ENCODE measurements around the gene PCCB.
"Not testable (repeated sequence)": the region's sequence is repeated elsewhere in the genome, so short reads cannot be mapped to it uniquely, and the experiment has no call there.

The PCCB gene

DNA sequence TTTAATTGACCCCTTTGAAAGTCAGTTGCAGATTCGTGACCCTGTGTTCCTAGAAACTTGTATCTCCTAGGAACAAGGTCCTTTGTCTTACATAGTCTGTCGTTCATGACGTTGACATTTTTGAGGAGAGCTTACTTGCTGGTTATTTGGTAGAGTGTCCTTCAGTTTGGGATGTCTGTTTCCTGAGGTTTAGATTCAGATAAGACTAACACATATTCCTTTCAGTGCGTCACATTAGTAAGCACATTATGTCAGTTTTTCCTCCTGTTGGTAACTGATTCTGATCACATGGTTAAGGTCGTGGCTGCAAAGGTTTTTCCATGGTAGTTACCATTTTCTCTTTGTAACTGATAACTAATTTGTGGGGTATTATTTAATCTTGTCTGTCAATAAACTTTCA is 80.8 kb downstream of the PCCB start:
- no peak for DNase-seq

GRCh38 chr3:136332302-136332701 is 82.2 kb downstream of the PCCB start:
- no peak for DNase-seq

DNA sequence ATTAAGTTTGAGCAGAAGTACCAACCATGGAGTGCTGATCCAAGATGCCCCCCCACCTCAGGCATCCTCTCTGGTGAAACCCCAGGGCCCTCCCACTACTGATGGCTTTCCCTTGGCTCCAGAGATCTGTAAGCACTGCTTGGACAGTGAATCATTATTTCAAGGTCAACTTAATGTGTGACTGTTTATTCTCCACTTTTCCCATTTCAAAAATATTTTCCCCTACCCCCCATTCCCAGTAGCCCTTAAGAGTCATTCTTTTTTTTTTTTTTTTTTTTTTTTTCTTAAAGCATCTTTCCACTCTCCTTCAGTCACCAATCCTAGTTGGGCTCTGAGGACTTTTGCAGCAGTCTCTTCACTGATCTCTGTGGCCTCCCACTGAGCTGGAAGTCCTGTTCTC is 82.6 kb downstream of the PCCB start:
- no peak for DNase-seq

- no peak for DNase-seq
Observed at GRCh38 chr3:136334209-136334608, 84.1 kb downstream of the PCCB start.

DNA sequence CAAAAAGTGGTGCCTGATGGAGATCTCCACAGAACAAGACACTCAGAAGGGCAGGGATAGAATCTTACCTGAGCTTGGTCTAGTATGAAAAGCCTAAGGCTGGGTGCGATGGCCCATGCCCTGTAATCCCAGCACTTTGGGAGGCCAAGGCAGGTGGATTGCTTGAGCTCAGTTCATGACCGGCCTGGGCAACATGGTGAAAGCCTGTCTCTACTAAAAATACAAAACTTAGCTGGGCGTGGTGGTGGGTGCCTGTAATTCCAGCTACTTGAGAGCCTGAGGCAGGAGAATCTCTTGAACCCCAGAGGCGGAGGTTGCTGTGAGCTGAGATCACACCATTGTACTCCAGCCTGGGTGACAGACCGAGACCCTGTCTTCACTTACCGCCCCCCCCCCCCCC is 84.6 kb downstream of the PCCB start:
- not testable (repeated sequence) for DNase-seq

DNA sequence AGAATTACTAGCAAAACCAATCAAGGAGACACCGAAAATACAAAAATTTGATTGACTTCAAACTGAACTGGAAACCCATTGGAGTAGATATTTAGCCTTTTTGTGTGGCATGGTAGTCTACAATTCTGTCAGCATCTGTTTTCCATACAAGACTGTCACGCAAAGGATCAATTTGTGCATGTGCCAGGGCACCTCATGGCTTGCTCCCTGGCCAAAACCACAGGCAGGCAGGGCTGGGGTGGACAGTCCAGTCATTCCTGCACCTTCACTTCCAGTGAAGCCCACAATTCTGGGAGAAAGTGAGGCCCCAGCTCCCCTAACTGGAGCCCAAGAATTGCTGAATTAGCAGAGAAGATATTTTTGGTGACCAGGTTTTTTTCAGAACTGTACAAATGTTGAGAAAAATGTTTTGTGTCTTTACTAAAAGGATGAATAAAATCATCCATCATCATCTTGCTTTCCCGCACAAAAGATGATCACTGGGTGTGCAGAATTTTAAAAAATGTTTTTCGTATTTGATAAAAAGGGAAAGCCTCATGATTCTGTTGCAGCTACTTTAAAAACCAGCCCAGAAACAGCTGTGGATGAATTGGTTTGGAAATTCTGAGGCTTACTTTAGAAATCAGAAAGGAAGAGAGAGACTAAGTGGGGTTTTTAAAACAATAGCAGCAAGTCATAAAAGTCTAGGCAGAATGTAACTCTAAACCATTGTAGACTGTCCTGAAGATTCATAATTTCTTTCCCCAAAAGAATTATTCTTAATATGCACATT is 86.4 kb downstream of the PCCB start:
- no peak for DNase-seq

GRCh38 chr3:136343446-136343845 is 93.3 kb downstream of the PCCB start:
- no peak for DNase-seq

DNA sequence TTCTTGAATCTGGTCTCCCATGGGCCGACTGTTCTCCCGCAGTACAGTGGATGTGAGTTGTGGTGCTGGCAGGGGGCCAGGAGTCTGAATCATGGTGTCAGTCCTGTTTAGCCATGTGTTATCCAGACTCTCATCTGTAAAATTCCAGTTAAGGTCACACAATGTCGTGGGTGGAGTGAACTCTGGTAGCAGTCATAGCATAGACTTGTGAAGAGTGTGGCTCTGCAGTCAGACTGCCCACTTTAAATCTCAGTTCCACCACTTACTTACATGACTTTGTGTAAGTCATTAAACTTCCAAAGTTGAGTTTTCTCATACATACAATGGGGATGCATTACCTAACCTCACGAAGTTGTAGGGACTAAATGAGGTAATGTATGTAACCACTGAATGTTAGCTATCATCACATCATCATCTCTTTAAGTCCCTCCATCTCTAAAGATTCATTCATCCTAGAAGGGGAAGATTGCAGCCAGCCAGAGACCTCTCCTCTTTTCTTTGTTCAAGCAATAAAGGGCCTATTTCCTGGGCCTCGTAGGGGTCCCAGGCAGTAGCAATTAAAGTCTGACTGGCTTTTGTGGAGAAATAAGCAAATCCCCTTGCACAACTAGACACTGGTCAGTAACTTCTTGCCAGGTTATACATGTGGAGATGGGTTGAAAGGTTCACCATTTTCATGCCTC is 93.9 kb downstream of the PCCB start:
- DNase-seq = no peak

- DNase-seq = no peak
Observed at GRCh38 chr3:136346486-136346885, 96.3 kb downstream of the PCCB start.

DNA sequence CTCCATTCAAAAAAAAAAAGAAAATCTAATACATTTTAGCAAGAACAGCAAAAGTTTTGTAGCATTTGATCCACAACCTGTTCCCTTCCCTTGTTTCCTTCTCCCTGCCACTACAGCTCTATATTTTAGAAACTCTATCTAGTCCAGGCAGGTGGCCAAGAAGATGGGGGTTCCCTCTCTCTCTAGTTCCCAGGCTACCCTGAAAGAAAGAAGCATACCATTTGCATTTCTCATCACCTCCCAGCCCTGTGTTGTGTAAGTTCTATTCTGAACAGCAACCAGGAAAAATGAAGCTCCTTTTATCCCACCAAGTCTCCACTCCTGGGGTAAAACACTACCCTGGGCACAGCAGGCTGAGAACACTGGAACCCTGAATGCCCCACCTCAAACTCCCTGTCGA is 100.0 kb downstream of the PCCB start:
- no peak for DNase-seq

DNA sequence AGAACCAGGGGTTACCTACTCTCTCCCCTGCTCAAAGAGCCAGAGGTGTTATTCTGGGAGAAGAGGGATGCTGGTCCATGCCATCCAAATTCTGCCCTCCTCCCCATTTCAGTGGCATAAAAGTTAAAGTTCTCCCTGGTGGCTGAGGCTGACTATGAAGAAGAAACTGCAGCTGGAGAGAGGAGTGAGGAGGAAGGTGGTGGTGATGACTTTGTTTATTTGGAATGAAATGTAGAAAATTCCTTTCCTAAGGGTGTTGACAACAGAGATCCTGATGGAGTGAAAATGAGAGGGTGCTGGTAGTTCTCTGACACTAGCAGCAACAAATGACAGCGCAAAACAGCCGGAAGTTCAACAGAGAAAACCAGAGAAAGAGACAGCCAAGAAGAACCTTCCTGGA is 100.4 kb downstream of the PCCB start:
- DNase-seq = no peak

DNA sequence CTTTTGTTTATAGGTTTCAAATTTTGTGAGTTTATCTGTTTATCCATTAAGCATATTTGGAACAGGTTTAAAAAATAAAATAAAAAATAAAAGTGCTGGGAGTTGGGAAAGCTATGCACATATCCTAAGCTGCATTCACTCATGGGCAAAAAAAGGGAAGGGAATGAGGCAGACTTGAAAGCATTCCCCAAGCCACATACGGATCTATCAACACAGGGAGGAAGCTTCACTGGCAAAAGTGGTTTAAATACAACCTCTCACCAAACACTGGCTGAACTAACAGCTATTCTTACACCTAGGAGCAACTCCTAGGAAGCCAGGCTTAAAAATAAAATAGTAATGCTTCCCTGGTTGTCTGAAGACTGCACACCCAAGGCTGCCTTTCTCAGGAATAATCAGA is 101.2 kb downstream of the PCCB start:
- no peak for DNase-seq

GRCh38 chr3:136351905-136352304 is 101.8 kb downstream of the PCCB start:
- DNase-seq = no peak

GRCh38 chr3:136353461-136353860 is 103.3 kb downstream of the PCCB start:
- DNase-seq = no peak

- no peak for DNase-seq
Observed at GRCh38 chr3:136366289-136366688, 116.1 kb downstream of the PCCB start.

- DNase-seq = not testable (repeated sequence)
Observed at GRCh38 chr3:136375800-136376199, 125.7 kb downstream of the PCCB start.

DNA sequence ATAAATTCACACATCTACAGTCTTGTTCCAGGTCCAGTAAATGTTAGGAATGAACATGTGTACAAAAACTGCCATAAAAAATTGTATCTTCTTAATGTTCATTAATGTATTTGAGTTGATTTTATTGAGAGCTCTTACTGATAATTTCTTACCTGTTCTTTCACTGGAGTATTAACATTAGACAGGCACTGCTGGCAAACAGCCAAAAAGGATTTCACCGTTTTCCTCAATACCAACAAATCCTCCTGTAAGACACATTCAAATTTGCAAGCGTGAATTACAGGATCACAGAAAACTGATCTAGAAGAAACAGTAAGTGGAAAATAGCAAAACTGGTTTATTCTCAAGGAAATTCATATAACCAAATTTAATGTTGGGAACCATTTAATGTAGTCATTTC is 127.4 kb downstream of the PCCB start:
- DNase-seq = no peak

GRCh38 chr3:136378011-136378410 is 127.9 kb downstream of the PCCB start:
- no peak for DNase-seq
